Glutamatergic neuron (in vitro differentiated cells): ENCODE results near the gene ZNF804B. TPM values are rescaled to one million over a fixed set of nuclear protein-coding genes. Genes with fewer than 3 reads are reported as not detected.

ENCODE experiments used
- DNase-seq: peaks from one replicate; pipeline ENCODE4 v3.0.0; 2022
- H3K27ac Mint-ChIP-seq: one replicate; pipeline ENCODE4 v1.8.0; 2020; ENCODE audit warnings: mild to moderate bottlenecking, mixed read lengths, inconsistent platforms; ENCODE audit not compliant: unreplicated experiment
- H3K27me3 Mint-ChIP-seq: one replicate; pipeline ENCODE4 v1.8.0; 2020; ENCODE audit warnings: mild to moderate bottlenecking, moderate library complexity, mixed read lengths, inconsistent platforms; ENCODE audit not compliant: unreplicated experiment
- H3K36me3 Mint-ChIP-seq: one replicate; pipeline ENCODE4 v1.8.0; 2020; ENCODE audit warnings: mild to moderate bottlenecking, mixed read lengths, inconsistent platforms; ENCODE audit not compliant: unreplicated experiment
- H3K4me1 Mint-ChIP-seq: one replicate; pipeline ENCODE4 v1.8.0; 2020; ENCODE audit warnings: mild to moderate bottlenecking, low read depth, mixed read lengths, inconsistent platforms; ENCODE audit not compliant: unreplicated experiment
- H3K4me3 Mint-ChIP-seq: one replicate; pipeline ENCODE4 v1.8.0; 2020; ENCODE audit warnings: mild to moderate bottlenecking, mixed read lengths, inconsistent platforms; ENCODE audit not compliant: unreplicated experiment
- H3K9me3 Mint-ChIP-seq: one replicate; pipeline ENCODE4 v1.8.0; 2020; ENCODE audit warnings: mild to moderate bottlenecking, moderate library complexity, mixed read lengths, inconsistent platforms; ENCODE audit not compliant: unreplicated experiment
- CTCF ChIP-seq: fragments of 200-600 bp; sonication (generic); IDR thresholded peaks from one replicate; pipeline ENCODE4 v1.5.0; 2021; ENCODE audit not compliant: partially characterized antibody, unreplicated experiment
- total RNA-seq: library from RNA; stranded (reverse); fragmentation: NEBNext Ultra II Directional; extraction: Animal tissue kit (Norgen Biotek cat#: 25700); gene quantifications from one replicate; pipeline ENCODE4 v1.2.1, GENCODE V29; 2021; ENCODE audit not compliant: unreplicated experiment

Gene ZNF804B
- total RNA-seq, 1 donor from 2014 or later, result 0.10 TPM

GRCh38 chr7:89017695-89018094 is 258.2 kb downstream of the ZNF804B start:
- no peak for DNase-seq
- no peaks in the 10 kb centered on the region for H3K27me3 Mint-ChIP-seq
- peaks cover 7% of the 10 kb centered on the region for H3K36me3 Mint-ChIP-seq
- peaks cover 2% of the 10 kb centered on the region for H3K9me3 Mint-ChIP-seq
- H3K4me3 Mint-ChIP-seq, result no peak overlapping the region
- no peak for TF ChIP-seq CTCF
- no peaks in the 10 kb centered on the region for H3K4me1 Mint-ChIP-seq
- H3K27ac Mint-ChIP-seq, result no peak overlapping the region

GRCh38 chr7:89021741-89022140 is 262.2 kb downstream of the ZNF804B start:
- peaks cover 6% of the 10 kb centered on the region for H3K36me3 Mint-ChIP-seq
- no peak for DNase-seq
- H3K9me3 Mint-ChIP-seq, result peaks cover 2% of the 10 kb centered on the region
- H3K27me3 Mint-ChIP-seq, result no peaks in the 10 kb centered on the region
- H3K4me1 Mint-ChIP-seq, result no peaks in the 10 kb centered on the region
- H3K4me3 Mint-ChIP-seq, result no peak overlapping the region
- TF ChIP-seq CTCF, result no peak
- no peak overlapping the region for H3K27ac Mint-ChIP-seq

GRCh38 chr7:89023206-89023605 is 263.7 kb downstream of the ZNF804B start:
- no peak for TF ChIP-seq CTCF
- no peak overlapping the region for H3K4me3 Mint-ChIP-seq
- no peak overlapping the region for H3K27ac Mint-ChIP-seq
- peaks cover 2% of the 10 kb centered on the region for H3K9me3 Mint-ChIP-seq
- no peaks in the 10 kb centered on the region for H3K27me3 Mint-ChIP-seq
- H3K36me3 Mint-ChIP-seq, result peaks cover 6% of the 10 kb centered on the region
- H3K4me1 Mint-ChIP-seq, result no peaks in the 10 kb centered on the region
- no peak for DNase-seq

- TF ChIP-seq CTCF, result no peak
- peaks cover 4% of the 10 kb centered on the region for H3K36me3 Mint-ChIP-seq
- H3K4me1 Mint-ChIP-seq, result no peaks in the 10 kb centered on the region
- H3K27ac Mint-ChIP-seq, result no peak overlapping the region
- H3K4me3 Mint-ChIP-seq, result no peak overlapping the region
- DNase-seq, result no peak
- H3K9me3 Mint-ChIP-seq, result peaks cover 2% of the 10 kb centered on the region
- no peaks in the 10 kb centered on the region for H3K27me3 Mint-ChIP-seq
Observed at GRCh38 chr7:89023877-89024276, 264.4 kb downstream of the ZNF804B start.

- H3K36me3 Mint-ChIP-seq, result no peaks in the 10 kb centered on the region
- H3K4me3 Mint-ChIP-seq, result no peak overlapping the region
- H3K9me3 Mint-ChIP-seq, result no peaks in the 10 kb centered on the region
- H3K27me3 Mint-ChIP-seq, result no peaks in the 10 kb centered on the region
- H3K4me1 Mint-ChIP-seq, result no peaks in the 10 kb centered on the region
- DNase-seq, result no peak
- no peak overlapping the region for H3K27ac Mint-ChIP-seq
- TF ChIP-seq CTCF, result no peak
Observed at GRCh38 chr7:89027781-89028180, 268.3 kb downstream of the ZNF804B start.
